ENCODE measurements around the gene RXRA. TPM values are rescaled to one million over a fixed set of nuclear protein-coding genes. Genes with fewer than 3 reads are reported as not detected.

Gene RXRA
- polyA plus RNA-seq, 1 donor from 2014 or later = 2.7 TPM

GRCh38 chr9:134451700-134452458, 125.6 kb downstream of the RXRA start:
- no peak overlapping the region for H3K4me3 ChIP-seq (ENCODE audit: low read length)
- peaks cover 3% of the 10 kb centered on the region for H3F3A ChIP-seq (ENCODE audit: insufficient read depth, low read length, poor library complexity, severe bottlenecking)
- no peak overlapping the region for H3K9ac ChIP-seq (ENCODE audit: low read length)
- no peaks in the 10 kb centered on the region for H3K79me2 ChIP-seq (replicated peaks; ENCODE audit: insufficient read depth, low read length)
- no peak overlapping the region for H2AFZ ChIP-seq (ENCODE audit: low read depth, low read length)
- TF ChIP-seq TAF1 (IDR thresholded peaks at IDR 0.05; ENCODE audit: low read depth) (no peak), EZH2 (IDR thresholded peaks at IDR 0.05; ENCODE audit: borderline replicate concordance, insufficient read depth, low read length, poor library complexity, severe bottlenecking) (no peak), REST (IDR thresholded peaks at IDR 0.05; ENCODE audit: borderline replicate concordance) (no peak), POLR2AphosphoS5 (IDR thresholded peaks at IDR 0.05) (no peak), RAD21 (conservative IDR thresholded peaks at IDR 0.05) (no peak), EP300 (conservative IDR thresholded peaks at IDR 0.05; ENCODE audit: poor library complexity, severe bottlenecking) (no peak), MXI1 (conservative IDR thresholded peaks at IDR 0.05; ENCODE audit: poor library complexity, severe bottlenecking) (no peak), SMC3 (conservative IDR thresholded peaks at IDR 0.05; ENCODE audit: poor library complexity) (no peak), CTCF (IDR thresholded peaks at IDR 0.05; ENCODE audit: poor library complexity, severe bottlenecking) (no peak)
- no peak overlapping the region for H3K27ac ChIP-seq (ENCODE audit: low read length)
- no peaks in the 10 kb centered on the region for H3K36me3 ChIP-seq (ENCODE audit: insufficient read depth, low read length)
- no peaks in the 10 kb centered on the region for H4K20me1 ChIP-seq (ENCODE audit: insufficient read depth)
- H3K9me3 ChIP-seq (ENCODE audit: low read length) = peaks cover 4% of the 10 kb centered on the region
- H3K9me2 ChIP-seq (ENCODE audit: insufficient read depth, low read length) = no peaks in the 10 kb centered on the region
- H3K27me3 ChIP-seq (ENCODE audit: insufficient read depth, low read depth, low read length) = no peaks in the 10 kb centered on the region
- no peak overlapping the region for H3K4me2 ChIP-seq (ENCODE audit: low read length)

- Histone ChIP-seq H3K9me2 (ENCODE audit: insufficient read depth, low read length) (no peaks in the 10 kb centered on the region), H3K27me3 (ENCODE audit: insufficient read depth, low read depth, low read length) (no peaks in the 10 kb centered on the region), H3F3A (ENCODE audit: insufficient read depth, low read length, poor library complexity, severe bottlenecking) (peaks cover 3% of the 10 kb centered on the region), H3K79me2 (replicated peaks; ENCODE audit: insufficient read depth, low read length) (no peaks in the 10 kb centered on the region), H3K4me2 (ENCODE audit: low read length) (no peak overlapping the region), H3K27ac (ENCODE audit: low read length) (no peak overlapping the region), H3K36me3 (ENCODE audit: insufficient read depth, low read length) (no peaks in the 10 kb centered on the region), H3K9ac (ENCODE audit: low read length) (no peak overlapping the region), H4K20me1 (ENCODE audit: insufficient read depth) (no peaks in the 10 kb centered on the region), H3K4me3 (ENCODE audit: low read length) (no peak overlapping the region), H3K9me3 (ENCODE audit: low read length) (peaks cover 4% of the 10 kb centered on the region), H2AFZ (ENCODE audit: low read depth, low read length) (no peak overlapping the region)
- TF ChIP-seq TAF1 (IDR thresholded peaks at IDR 0.05; ENCODE audit: low read depth) = no peak
- TF ChIP-seq POLR2AphosphoS5 (IDR thresholded peaks at IDR 0.05) = no peak
- no peak for TF ChIP-seq EP300 (conservative IDR thresholded peaks at IDR 0.05; ENCODE audit: poor library complexity, severe bottlenecking)
- TF ChIP-seq REST (IDR thresholded peaks at IDR 0.05; ENCODE audit: borderline replicate concordance) = no peak
- no peak for TF ChIP-seq CTCF (IDR thresholded peaks at IDR 0.05; ENCODE audit: poor library complexity, severe bottlenecking)
- no peak for TF ChIP-seq MXI1 (conservative IDR thresholded peaks at IDR 0.05; ENCODE audit: poor library complexity, severe bottlenecking)
- no peak for TF ChIP-seq SMC3 (conservative IDR thresholded peaks at IDR 0.05; ENCODE audit: poor library complexity)
- TF ChIP-seq RAD21 (conservative IDR thresholded peaks at IDR 0.05) = no peak
- TF ChIP-seq EZH2 (IDR thresholded peaks at IDR 0.05; ENCODE audit: borderline replicate concordance, insufficient read depth, low read length, poor library complexity, severe bottlenecking) = no peak
Observed at GRCh38 chr9:134452728-134453127, 126.5 kb downstream of the RXRA start.
